ENCODE measurements around the gene IRAK1.
"Not testable (repeated sequence)": the region's sequence is repeated elsewhere in the genome, so short reads cannot be mapped to it uniquely, and the experiment has no call there.

Gene IRAK1

DNA sequence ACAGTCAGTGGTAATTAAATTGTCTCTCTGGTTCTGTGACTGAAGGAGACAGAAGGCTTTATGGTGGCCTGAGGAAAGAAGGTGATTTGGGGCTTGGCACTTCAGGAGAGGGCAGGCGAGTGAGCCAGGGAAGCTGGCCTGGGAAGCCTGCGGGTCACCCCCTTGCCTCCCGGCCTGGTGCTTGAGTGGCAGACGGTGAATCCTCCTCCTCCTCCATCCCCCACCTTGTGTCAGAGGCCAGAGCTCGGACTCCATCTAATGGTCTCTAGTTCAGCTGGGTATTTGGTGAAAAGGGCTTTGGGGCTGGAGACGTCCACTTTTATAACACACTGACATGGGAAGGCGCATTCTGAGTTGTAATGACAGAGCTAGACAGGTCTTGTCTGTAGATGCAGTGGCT is 38.5 kb downstream of the IRAK1 start (continued):
- TF ChIP-seq ZNF521 (tag by site-specific recombination; IDR thresholded peaks at IDR 0.05) (no peak), TCF7L2 (IDR thresholded peaks at IDR 0.05; ENCODE audit: borderline replicate concordance, low read depth, low read length) (no peak), ZNF660 (tag by site-specific recombination; IDR thresholded peaks at IDR 0.05) (no peak), RBAK (tag by site-specific recombination; IDR thresholded peaks at IDR 0.05) (no peak), ZNF155 (tag by site-specific recombination; IDR thresholded peaks at IDR 0.05) (no peak), SETDB1 (IDR thresholded peaks at IDR 0.05; ENCODE audit: insufficient read length, low read length) (no peak), EGR2 (tag by site-specific recombination; IDR thresholded peaks at IDR 0.05; ENCODE audit: low read depth) (no peak), ZSCAN5A (tag by site-specific recombination; IDR thresholded peaks at IDR 0.05) (no peak), ZNF248 (tag by site-specific recombination; IDR thresholded peaks at IDR 0.05) (no peak)
- TF ChIP-seq, protein P1, sequence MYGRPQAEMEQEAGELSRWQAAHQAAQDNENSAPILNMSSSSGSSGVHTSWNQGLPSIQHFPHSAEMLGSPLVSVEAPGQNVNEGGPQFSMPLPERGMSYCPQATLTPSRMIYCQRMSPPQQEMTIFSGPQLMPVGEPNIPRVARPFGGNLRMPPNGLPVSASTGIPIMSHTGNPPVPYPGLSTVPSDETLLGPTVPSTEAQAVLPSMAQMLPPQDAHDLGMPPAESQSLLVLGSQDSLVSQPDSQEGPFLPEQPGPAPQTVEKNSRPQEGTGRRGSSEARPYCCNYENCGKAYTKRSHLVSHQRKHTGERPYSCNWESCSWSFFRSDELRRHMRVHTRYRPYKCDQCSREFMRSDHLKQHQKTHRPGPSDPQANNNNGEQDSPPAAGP (tag by site-specific recombination; IDR thresholded peaks at IDR 0.05), result no peak

- H3K36me3 ChIP-seq (ENCODE audit: control insufficient read depth in 2 of 2, insufficient read depth in 1 of 2, low read length in 2 of 2); CTCF ChIA-PET; H3K4me1 ChIP-seq (ENCODE audit: control insufficient read depth, insufficient read depth, low read length): not testable (repeated sequence)
Observed at GRCh38 chrX:153980394-153980793, 39.3 kb downstream of the IRAK1 start.

DNA sequence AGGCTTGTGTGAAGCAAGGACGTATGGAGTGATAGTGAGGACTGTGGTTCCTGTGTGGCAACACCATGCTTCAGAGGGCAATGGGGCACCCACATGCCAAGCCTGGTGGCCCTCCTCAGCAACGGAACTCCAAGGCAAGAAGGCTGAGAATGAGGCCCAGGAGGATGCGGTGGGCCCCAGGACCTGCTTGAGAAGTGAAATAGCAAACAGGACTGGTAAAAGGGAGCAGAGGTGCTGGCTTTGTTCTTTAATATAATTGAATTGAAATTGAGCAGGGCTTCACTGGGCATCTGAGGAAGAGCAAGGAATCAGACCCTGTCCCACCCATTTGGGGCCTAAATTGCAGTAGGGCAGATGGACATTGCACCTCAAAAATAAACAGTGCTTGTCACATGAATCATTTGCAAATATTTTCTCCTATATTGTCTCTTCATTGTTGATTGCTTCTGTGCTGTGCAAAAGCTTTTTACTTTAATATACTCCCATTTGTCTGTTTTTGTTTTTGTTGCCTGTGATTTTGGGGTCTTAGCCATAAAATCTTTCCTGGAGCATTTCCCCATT is 44.9 kb downstream of the IRAK1 start:
- H3K9me3 ChIP-seq (ENCODE audit: control insufficient read depth, insufficient read depth, low read depth, low read length), result no peaks in the 10 kb centered on the region
- TF ChIP-seq, protein P2, sequence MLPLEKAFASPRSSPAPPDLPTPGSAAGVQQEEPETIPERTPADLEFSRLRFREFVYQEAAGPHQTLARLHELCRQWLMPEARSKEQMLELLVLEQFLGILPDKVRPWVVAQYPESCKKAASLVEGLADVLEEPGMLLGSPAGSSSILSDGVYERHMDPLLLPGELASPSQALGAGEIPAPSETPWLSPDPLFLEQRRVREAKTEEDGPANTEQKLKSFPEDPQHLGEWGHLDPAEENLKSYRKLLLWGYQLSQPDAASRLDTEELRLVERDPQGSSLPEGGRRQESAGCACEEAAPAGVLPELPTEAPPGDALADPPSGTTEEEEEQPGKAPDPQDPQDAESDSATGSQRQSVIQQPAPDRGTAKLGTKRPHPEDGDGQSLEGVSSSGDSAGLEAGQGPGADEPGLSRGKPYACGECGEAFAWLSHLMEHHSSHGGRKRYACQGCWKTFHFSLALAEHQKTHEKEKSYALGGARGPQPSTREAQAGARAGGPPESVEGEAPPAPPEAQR (tag by site-specific recombination; IDR thresholded peaks at IDR 0.05), result no peak
- peak; percentile 61 for TF ChIP-seq ZNF692 (tag by site-specific recombination; IDR thresholded peaks at IDR 0.05)
- TF ChIP-seq ZFP69B (tag by site-specific recombination; IDR thresholded peaks at IDR 0.05), result peak; percentile 53; the same call in 1 of the 2 replicates
- CTCF ChIA-PET, result interaction anchor here (0.6 to 2.2 kb wide), 2 partner anchors 28 to 366 kb away, joined by 5 to 6 read pairs; no protein-coding TSS in a partner anchor
- POLR2A ChIA-PET, result interaction anchor here (1.7 kb wide), 1 partner anchor 46 kb away, joined by 10 read pairs; no protein-coding TSS in a partner anchor
- peaks cover 6% of the 10 kb centered on the region; the same call in 1 of the 2 replicates for H3K4me1 ChIP-seq (ENCODE audit: control insufficient read depth, insufficient read depth, low read length)
- no peaks in the 10 kb centered on the region for H3K36me3 ChIP-seq (ENCODE audit: control insufficient read depth in 2 of 2, insufficient read depth in 1 of 2, low read length in 2 of 2)
- no peak overlapping the region for H3K27ac ChIP-seq (ENCODE audit: extremely low read depth, low read depth, low read length)
- no peak overlapping the region for H3K4me3 ChIP-seq (ENCODE audit: low read depth, low read length)

More at GRCh38 chrX:153980394-153980793, 39.3 kb downstream of the IRAK1 start:
- H3K9me3 ChIP-seq (ENCODE audit: control insufficient read depth, insufficient read depth, low read depth, low read length); H3K4me3 ChIP-seq (ENCODE audit: low read depth, low read length); H3K27ac ChIP-seq (ENCODE audit: extremely low read depth, low read depth, low read length): not testable (repeated sequence)
- POLR2A ChIA-PET, result interaction anchor here (0.6 to 1.9 kb wide), 3 partner anchors 8 to 109 kb away, joined by 4 to 9 read pairs (median 8); partner anchors contain the start of genes HCFC1 and TMEM187
